K562 (cell line): ENCODE data around the gene PIK3R1. TPM values are rescaled to one million over a fixed set of nuclear protein-coding genes. Genes with fewer than 3 reads are reported as not detected.

Experiments used
- CBX8 ChIP-seq: fragments of 200-600 bp; sonication (generic); IDR thresholded peaks from 2 replicates; pipeline ENCODE4 v1.6.1; 2012; ENCODE audit warnings: borderline replicate concordance, mixed run types, low read depth, mild to moderate bottlenecking, moderate library complexity, mixed read lengths, low read length, control low read depth, inconsistent platforms; ENCODE audit not compliant: poor library complexity, severe bottlenecking; ENCODE audit errors: extremely low read depth
- RBM17 ChIP-seq: fragments of 200-400 bp; formaldehyde crosslinking; IDR thresholded peaks from 2 replicates; pipeline ENCODE4 v1.6.1; 2017; ENCODE audit warnings: low read depth, mild to moderate bottlenecking, low read length, borderline replicate concordance
- U2AF2 ChIP-seq: fragments of 200-400 bp; formaldehyde crosslinking; optimal IDR thresholded peaks from 2 replicates; pipeline ENCODE3; 2017; ENCODE audit warnings: low read depth, mild to moderate bottlenecking, low read length
- XRCC5 ChIP-seq: fragments of 200-400 bp; formaldehyde crosslinking; IDR thresholded peaks from 2 replicates; pipeline ENCODE4 v1.6.1; 2017; ENCODE audit warnings: low read depth, mild to moderate bottlenecking, low read length
- ZNF121 ChIP-seq: sonication (generic); formaldehyde crosslinking; conservative IDR thresholded peaks from 2 replicates; pipeline ENCODE4 v1.8.0; 2022; ENCODE audit warnings: missing genetic modification reagents
- ZNF263 ChIP-seq: sonication (generic); formaldehyde crosslinking; IDR thresholded peaks from 2 replicates; pipeline ENCODE4 v1.8.0; 2022; ENCODE audit warnings: mild to moderate bottlenecking, missing genetic modification reagents, borderline replicate concordance
- ZNF57 ChIP-seq: fragments of 450-650 bp; formaldehyde crosslinking; IDR thresholded peaks from 2 replicates; pipeline ENCODE4 v1.4.0; 2020; ENCODE audit warnings: mild to moderate bottlenecking, moderate library complexity
- polyA plus RNA-seq, 8 experiments: library from polyadenylated mRNA; depleted of rRNA in 4 of 8; stranded (reverse) in 5 of 8; unstranded in 3 of 8; fragments of >200 nt; fragmentation: Nextera tagmentation in 2 of 8; fragmentation: Illumina TruSeq in 1 of 8; extraction: Ambion mirVana in 2 of 8; extraction: Trizol in 1 of 8; gene quantifications; 2 replicates each; pipeline versions ENCODE4 v1.2.1 to v1.2.3, GENCODE V29; 2011 to 2014; ENCODE audit warnings: inconsistent platforms in 1 of 8, missing spikeins in 1 of 8
- total RNA-seq, 7 experiments: library from RNA; depleted of rRNA in 6 of 7; stranded (reverse); fragments of >200 nt in 6 of 7; fragmentation: Illumina TruSeq in 2 of 7; extraction: Trizol in 2 of 7; gene quantifications; 2 replicates each; pipeline versions ENCODE4 v1.2.1 to v1.2.3, GENCODE V29; 2011 to 2021; ENCODE audit warnings: low replicate concordance in 1 of 7
- TF ChIP-seq, protein P1 (sequence below): fragments of 450-650 bp; IDR thresholded peaks from 2 replicates; pipeline ENCODE4 v1.6.1; 2016; ENCODE audit warnings: mild to moderate bottlenecking
- TF ChIP-seq, protein P2 (sequence below): fragments of 250-450 bp; sonication (Bioruptor Pico); IDR thresholded peaks from 2 replicates; pipeline ENCODE4 v1.5.1; 2021; ENCODE audit warnings: mild to moderate bottlenecking
- TF ChIP-seq, protein P3 (sequence below): fragments of 450-650 bp; formaldehyde crosslinking; IDR thresholded peaks from 2 replicates; pipeline ENCODE4 v1.4.0; 2022; ENCODE audit warnings: mild to moderate bottlenecking, moderate library complexity
- TF ChIP-seq, protein P4 (sequence below), 2 experiments: IDR thresholded peaks; 2 replicates each; pipeline ENCODE4 v1.6.1; 2011; ENCODE audit warnings: borderline replicate concordance in 1 of 2, control low read depth in 1 of 2, low read depth in 1 of 2, low read length in 1 of 2, mild to moderate bottlenecking in 1 of 2, mixed read lengths in 1 of 2, moderate library complexity in 1 of 2; ENCODE audit not compliant: insufficient read depth in 1 of 2, insufficient read length in 1 of 2, poor library complexity in 1 of 2, severe bottlenecking in 1 of 2; ENCODE audit errors: extremely low read depth in 1 of 2

The PIK3R1 gene
- total and polyA plus RNA-seq, 9 of the 15 experiments (the other 6 are each of a cell fraction or from before 2014, with no cell fraction given) = 1.1 to 9.7 (median 4.8) TPM

DNA sequence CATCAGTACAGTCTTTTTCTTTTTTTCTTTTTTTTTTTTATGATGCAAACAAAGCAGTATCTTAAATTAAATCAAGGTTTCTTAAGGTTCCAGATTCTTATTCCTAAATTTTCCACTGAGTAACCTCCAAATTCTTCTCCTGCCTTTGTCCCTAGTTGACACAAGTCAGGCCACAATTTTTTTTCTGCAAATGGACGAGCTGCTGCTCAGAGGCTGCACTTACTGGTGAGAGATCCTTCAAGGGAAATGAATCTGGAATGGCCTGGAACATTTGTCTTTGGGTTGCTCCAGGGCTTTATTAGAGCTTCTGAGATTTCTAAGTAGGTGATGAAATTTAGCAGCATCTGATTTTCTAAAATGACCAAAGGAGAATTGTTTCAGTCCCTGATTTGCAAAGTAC lies 39.3 kb downstream of the PIK3R1 start (continued):
- TF ChIP-seq, protein P1, sequence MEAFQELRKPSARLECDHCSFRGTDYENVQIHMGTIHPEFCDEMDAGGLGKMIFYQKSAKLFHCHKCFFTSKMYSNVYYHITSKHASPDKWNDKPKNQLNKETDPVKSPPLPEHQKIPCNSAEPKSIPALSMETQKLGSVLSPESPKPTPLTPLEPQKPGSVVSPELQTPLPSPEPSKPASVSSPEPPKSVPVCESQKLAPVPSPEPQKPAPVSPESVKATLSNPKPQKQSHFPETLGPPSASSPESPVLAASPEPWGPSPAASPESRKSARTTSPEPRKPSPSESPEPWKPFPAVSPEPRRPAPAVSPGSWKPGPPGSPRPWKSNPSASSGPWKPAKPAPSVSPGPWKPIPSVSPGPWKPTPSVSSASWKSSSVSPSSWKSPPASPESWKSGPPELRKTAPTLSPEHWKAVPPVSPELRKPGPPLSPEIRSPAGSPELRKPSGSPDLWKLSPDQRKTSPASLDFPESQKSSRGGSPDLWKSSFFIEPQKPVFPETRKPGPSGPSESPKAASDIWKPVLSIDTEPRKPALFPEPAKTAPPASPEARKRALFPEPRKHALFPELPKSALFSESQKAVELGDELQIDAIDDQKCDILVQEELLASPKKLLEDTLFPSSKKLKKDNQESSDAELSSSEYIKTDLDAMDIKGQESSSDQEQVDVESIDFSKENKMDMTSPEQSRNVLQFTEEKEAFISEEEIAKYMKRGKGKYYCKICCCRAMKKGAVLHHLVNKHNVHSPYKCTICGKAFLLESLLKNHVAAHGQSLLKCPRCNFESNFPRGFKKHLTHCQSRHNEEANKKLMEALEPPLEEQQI = no peak
- TF ChIP-seq RBM17 (no peak), ZNF263 (CRISPR knock-in tag) (no peak), ZNF121 (no peak), U2AF2 (no peak), ZNF57 (no peak), XRCC5 (no peak), CBX8 (no peak)
- TF ChIP-seq, protein P2, sequence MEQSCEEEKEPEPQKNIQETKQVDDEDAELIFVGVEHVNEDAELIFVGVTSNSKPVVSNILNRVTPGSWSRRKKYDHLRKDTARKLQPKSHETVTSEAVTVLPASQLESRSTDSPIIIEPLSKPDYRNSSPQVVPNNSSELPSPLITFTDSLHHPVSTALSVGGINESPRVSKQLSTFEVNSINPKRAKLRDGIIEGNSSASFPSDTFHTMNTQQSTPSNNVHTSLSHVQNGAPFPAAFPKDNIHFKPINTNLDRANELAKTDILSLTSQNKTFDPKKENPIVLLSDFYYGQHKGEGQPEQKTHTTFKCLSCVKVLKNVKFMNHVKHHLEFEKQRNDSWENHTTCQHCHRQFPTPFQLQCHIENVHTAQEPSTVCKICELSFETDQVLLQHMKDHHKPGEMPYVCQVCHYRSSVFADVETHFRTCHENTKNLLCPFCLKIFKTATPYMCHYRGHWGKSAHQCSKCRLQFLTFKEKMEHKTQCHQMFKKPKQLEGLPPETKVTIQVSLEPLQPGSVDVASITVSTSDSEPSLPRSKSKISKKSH = no peak
- TF ChIP-seq, protein P3, sequence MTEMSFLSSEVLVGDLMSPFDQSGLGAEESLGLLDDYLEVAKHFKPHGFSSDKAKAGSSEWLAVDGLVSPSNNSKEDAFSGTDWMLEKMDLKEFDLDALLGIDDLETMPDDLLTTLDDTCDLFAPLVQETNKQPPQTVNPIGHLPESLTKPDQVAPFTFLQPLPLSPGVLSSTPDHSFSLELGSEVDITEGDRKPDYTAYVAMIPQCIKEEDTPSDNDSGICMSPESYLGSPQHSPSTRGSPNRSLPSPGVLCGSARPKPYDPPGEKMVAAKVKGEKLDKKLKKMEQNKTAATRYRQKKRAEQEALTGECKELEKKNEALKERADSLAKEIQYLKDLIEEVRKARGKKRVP (CRISPR knock-in tag) = no peak
- TF ChIP-seq, protein P4, sequence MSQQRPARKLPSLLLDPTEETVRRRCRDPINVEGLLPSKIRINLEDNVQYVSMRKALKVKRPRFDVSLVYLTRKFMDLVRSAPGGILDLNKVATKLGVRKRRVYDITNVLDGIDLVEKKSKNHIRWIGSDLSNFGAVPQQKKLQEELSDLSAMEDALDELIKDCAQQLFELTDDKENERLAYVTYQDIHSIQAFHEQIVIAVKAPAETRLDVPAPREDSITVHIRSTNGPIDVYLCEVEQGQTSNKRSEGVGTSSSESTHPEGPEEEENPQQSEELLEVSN (IDR thresholded peaks at IDR 0.05; ENCODE audit: borderline replicate concordance in 1 of 2, extremely low read depth in 1 of 2, insufficient read depth in 1 of 2, insufficient read length in 1 of 2, low read depth in 1 of 2, low read length in 1 of 2, poor library complexity in 1 of 2, severe bottlenecking in 1 of 2) = no peak
